Measurements from ENCODE around the gene PSME3IP1. TPM values are rescaled to one million over a fixed set of nuclear protein-coding genes. Genes with fewer than 3 reads are reported as not detected.

PSME3IP1 gene
- total RNA-seq, 2 donors from 2014 or later = 64.1 to 95.8 TPM

DNA sequence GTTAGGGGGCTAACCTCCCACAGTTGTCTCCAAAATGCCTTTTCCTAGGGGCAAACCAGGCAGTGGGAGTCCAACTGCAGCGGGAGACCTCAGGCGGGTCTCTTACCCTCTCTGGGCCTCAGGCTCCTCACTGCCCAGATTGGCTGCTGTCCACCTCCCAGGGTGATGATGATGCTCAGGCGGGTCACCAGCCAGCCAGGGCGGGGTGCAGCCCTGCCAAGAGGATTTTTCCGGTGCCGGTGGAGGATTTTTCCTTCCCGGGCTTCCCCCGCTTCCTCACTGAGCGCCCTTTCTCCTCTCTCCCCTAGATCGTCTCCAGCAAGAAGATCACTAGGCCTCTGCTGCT, 70.7 kb downstream of the PSME3IP1 start:
- TF ChIP-seq, protein P1, sequence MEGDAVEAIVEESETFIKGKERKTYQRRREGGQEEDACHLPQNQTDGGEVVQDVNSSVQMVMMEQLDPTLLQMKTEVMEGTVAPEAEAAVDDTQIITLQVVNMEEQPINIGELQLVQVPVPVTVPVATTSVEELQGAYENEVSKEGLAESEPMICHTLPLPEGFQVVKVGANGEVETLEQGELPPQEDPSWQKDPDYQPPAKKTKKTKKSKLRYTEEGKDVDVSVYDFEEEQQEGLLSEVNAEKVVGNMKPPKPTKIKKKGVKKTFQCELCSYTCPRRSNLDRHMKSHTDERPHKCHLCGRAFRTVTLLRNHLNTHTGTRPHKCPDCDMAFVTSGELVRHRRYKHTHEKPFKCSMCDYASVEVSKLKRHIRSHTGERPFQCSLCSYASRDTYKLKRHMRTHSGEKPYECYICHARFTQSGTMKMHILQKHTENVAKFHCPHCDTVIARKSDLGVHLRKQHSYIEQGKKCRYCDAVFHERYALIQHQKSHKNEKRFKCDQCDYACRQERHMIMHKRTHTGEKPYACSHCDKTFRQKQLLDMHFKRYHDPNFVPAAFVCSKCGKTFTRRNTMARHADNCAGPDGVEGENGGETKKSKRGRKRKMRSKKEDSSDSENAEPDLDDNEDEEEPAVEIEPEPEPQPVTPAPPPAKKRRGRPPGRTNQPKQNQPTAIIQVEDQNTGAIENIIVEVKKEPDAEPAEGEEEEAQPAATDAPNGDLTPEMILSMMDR (IDR thresholded peaks at IDR 0.05) = no peak
- TF ChIP-seq POLR2AphosphoS5 (IDR thresholded peaks at IDR 0.05) (no peak), POLR2A (IDR thresholded peaks at IDR 0.05) (no peak)
- DNase-seq (ENCODE audit: low spot score) = no peak
- peaks cover 0 to 3% of the 10 kb centered on the region in 2 donors for H3K36me3 ChIP-seq
- no peaks in the 10 kb centered on the region for H3K9me3 ChIP-seq
- no peak overlapping the region for H3K27ac ChIP-seq
- intact Hi-C loops (cut with DNase I) = no loop called here
- no peaks in the 10 kb centered on the region for H3K4me1 ChIP-seq (replicated peaks)
- 73% methylated on average over 10 of the region's 10 CpGs for WGBS
- H3K27me3 ChIP-seq (replicated peaks; ENCODE audit: insufficient read depth) = no peaks in the 10 kb centered on the region
- no peak overlapping the region for H3K4me3 ChIP-seq

DNA sequence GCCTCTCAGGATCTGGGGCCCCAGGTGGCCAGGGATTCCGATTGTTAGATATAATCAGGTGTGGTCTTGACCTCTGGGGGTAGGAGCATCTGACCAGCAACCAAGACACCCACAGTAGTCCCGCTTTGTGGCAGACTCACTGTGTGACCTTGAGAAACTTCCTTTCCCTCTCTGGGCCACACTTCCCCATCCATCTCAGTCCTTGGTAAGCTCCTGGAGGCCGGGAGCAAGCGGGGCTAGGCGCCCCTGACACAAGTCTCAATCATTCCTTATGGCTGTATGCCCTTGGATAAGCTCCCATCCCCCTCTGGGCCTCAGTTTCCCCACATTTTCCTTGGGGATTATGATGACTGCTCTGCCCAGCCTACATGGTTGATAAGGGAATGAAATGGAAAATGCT, 72.2 kb downstream of the PSME3IP1 start:
- Histone ChIP-seq H3K27ac (no peak overlapping the region), H3K4me1 (replicated peaks) (no peaks in the 10 kb centered on the region), H3K36me3 (no peaks in the 10 kb centered on the region), H3K27me3 (replicated peaks; ENCODE audit: insufficient read depth) (no peaks in the 10 kb centered on the region), H3K9me3 (no peaks in the 10 kb centered on the region), H3K4me3 (no peak overlapping the region)
- intact Hi-C loops (cut with DNase I) = no loop called here
- WGBS = 97% methylated on average over 5 of the region's 5 CpGs
- TF ChIP-seq POLR2A (IDR thresholded peaks at IDR 0.05) (no peak), POLR2AphosphoS5 (IDR thresholded peaks at IDR 0.05) (no peak)
- TF ChIP-seq, protein P1 (IDR thresholded peaks at IDR 0.05) = no peak
- no peak for DNase-seq (ENCODE audit: low spot score)

DNA sequence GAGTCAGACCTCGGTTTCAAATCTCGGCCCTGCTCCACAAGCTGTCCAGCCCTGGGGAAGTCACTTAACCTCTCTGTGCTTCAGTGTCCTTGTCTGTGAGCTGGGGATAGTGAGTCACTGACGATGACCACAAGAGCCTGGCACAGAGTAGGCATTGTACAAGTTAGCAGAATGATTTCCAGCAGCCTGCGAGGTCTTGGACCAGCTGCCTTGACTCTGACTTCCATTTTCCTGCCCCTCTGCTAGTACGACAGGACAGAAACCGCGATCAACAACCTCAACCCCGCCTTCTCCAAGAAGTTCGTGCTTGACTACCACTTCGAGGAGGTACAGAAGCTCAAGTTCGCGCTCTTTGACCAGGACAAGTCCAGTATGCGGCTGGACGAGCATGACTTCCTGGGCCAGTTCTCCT, 72.8 kb downstream of the PSME3IP1 start:
- Histone ChIP-seq H3K4me3 (no peak overlapping the region), H3K4me1 (replicated peaks) (no peaks in the 10 kb centered on the region), H3K36me3 (no peaks in the 10 kb centered on the region), H3K27ac (no peak overlapping the region), H3K27me3 (replicated peaks; ENCODE audit: insufficient read depth) (no peaks in the 10 kb centered on the region), H3K9me3 (no peaks in the 10 kb centered on the region)
- WGBS = 89% methylated on average over 14 of the region's 14 CpGs
- no peak for DNase-seq (ENCODE audit: low spot score)
- intact Hi-C loops (cut with DNase I) = no loop called here
- no peak for TF ChIP-seq POLR2AphosphoS5 (IDR thresholded peaks at IDR 0.05)
- TF ChIP-seq, protein P1 (IDR thresholded peaks at IDR 0.05) = no peak

DNA sequence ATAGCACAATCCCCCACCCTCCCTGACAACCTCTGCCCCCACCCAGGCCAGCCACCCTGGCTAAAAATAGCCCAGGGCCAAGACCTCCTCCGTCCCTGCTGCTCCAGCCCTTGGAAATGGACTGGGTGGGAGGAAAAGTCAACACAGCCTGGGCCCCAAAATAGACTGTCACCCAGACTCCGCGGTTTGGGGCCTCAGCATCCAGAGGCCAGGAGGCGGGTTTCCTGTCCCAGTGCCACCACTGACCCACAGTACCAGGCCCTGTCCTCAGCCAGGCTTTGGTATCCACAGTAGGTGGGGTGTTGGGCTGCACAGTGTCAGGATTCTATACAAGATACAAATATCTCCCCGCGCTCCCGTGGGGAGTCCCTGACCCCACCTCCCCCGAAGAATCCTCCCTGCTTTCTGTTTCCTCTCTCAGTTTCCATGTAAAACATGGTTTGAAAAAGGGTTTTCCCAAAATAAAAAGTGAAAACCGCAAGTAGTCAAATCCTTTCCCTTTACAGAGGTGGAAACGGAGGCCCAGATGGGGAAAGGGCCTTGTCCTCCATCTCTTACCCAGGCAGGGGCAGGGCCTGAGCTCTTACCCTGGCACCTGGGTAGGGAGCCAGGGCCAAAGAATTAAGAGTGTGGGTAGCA, 73.3 kb downstream of the PSME3IP1 start:
- 77% methylated on average over 10 of the region's 10 CpGs for WGBS
- H3K27ac ChIP-seq = no peak overlapping the region
- H3K4me3 ChIP-seq = no peak overlapping the region
- no peaks in the 10 kb centered on the region for H3K27me3 ChIP-seq (replicated peaks; ENCODE audit: insufficient read depth)
- intact Hi-C loops (cut with DNase I) = no loop called here
- H3K9me3 ChIP-seq = no peaks in the 10 kb centered on the region
- no peak for TF ChIP-seq POLR2A (IDR thresholded peaks at IDR 0.05)
- no peak for TF ChIP-seq POLR2AphosphoS5 (IDR thresholded peaks at IDR 0.05)
- TF ChIP-seq, protein P1 (IDR thresholded peaks at IDR 0.05) = no peak
- H3K36me3 ChIP-seq = no peaks in the 10 kb centered on the region
- no peaks in the 10 kb centered on the region for H3K4me1 ChIP-seq (replicated peaks)
- DNase-seq (ENCODE audit: low spot score) = no peak

DNA sequence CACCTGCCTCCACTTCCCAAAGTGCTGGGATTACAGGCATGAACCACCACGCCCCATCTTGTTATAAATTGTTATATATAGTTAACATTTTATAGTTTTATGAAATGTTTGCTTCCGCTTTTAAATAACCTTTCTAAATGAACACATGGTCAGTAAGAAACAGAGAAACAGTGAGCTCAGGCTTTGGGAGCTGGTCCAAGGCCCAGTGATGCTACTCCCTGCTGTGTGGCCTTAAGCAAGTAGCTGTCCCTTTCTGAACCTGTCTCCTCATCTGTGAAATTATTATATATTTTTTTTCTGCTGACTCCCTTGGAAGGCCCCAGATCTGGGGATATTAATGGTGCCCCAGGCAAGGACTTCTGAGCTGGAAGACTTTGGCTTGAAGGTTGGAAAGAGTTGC, 74.4 kb downstream of the PSME3IP1 start:
- no peak for DNase-seq (ENCODE audit: low spot score)
- H3K4me3 ChIP-seq = no peak overlapping the region
- no peaks in the 10 kb centered on the region for H3K4me1 ChIP-seq (replicated peaks)
- intact Hi-C loops (cut with DNase I) = no loop called here
- TF ChIP-seq, protein P1 (IDR thresholded peaks at IDR 0.05) = no peak
- TF ChIP-seq POLR2AphosphoS5 (IDR thresholded peaks at IDR 0.05) = no peak
- TF ChIP-seq POLR2A (IDR thresholded peaks at IDR 0.05) = no peak
- H3K27ac ChIP-seq = no peak overlapping the region
- H3K27me3 ChIP-seq (replicated peaks; ENCODE audit: insufficient read depth) = no peaks in the 10 kb centered on the region
- no peaks in the 10 kb centered on the region for H3K9me3 ChIP-seq
- H3K36me3 ChIP-seq = no peaks in the 10 kb centered on the region
- WGBS = 75% methylated on average over 2 of the region's 2 CpGs
